ENCODE data around the gene LARGE1. TPM values are rescaled to one million over a fixed set of nuclear protein-coding genes. Genes with fewer than 3 reads are reported as not detected.

LARGE1 gene
- total RNA-seq, 1 donor = 13.4 TPM

DNA sequence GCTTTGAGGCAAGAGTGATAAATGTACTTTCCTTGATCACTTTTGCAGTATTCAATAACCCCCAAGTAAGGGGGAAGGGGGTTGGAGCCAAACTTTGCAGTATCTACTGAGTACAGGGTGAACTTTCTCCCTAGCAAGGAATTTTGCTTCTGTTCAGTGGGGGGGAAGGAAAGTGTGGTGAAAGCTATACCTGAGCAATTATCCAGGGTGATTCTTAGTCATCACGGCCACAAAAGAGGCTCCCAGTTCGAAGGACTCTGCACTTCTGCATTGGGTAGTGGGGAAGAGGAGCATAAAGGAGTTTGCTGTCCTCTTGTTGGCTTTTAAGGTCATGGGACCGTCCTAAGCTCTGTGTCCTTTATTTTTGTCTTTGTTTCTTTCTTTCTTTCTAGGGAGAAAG lies 515.6 kb downstream of the LARGE1 start:
- no peak overlapping the region for H3K4me3 ChIP-seq (ENCODE audit: low read depth, low read length)
- no peak for DNase-seq (ENCODE audit: low read depth)
- TF ChIP-seq, protein P1, sequence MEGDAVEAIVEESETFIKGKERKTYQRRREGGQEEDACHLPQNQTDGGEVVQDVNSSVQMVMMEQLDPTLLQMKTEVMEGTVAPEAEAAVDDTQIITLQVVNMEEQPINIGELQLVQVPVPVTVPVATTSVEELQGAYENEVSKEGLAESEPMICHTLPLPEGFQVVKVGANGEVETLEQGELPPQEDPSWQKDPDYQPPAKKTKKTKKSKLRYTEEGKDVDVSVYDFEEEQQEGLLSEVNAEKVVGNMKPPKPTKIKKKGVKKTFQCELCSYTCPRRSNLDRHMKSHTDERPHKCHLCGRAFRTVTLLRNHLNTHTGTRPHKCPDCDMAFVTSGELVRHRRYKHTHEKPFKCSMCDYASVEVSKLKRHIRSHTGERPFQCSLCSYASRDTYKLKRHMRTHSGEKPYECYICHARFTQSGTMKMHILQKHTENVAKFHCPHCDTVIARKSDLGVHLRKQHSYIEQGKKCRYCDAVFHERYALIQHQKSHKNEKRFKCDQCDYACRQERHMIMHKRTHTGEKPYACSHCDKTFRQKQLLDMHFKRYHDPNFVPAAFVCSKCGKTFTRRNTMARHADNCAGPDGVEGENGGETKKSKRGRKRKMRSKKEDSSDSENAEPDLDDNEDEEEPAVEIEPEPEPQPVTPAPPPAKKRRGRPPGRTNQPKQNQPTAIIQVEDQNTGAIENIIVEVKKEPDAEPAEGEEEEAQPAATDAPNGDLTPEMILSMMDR (IDR thresholded peaks at IDR 0.05; ENCODE audit: insufficient read depth, low read depth, low read length) = no peak

- DNase-seq (ENCODE audit: low read depth) = no peak
- no peak overlapping the region for H3K4me3 ChIP-seq (ENCODE audit: low read depth, low read length)
- TF ChIP-seq, protein P1 (IDR thresholded peaks at IDR 0.05; ENCODE audit: insufficient read depth, low read depth, low read length) = no peak
These were observed 518.0 kb downstream of the LARGE1 start for GRCh38 chr22:33402325-33402724.

DNA sequence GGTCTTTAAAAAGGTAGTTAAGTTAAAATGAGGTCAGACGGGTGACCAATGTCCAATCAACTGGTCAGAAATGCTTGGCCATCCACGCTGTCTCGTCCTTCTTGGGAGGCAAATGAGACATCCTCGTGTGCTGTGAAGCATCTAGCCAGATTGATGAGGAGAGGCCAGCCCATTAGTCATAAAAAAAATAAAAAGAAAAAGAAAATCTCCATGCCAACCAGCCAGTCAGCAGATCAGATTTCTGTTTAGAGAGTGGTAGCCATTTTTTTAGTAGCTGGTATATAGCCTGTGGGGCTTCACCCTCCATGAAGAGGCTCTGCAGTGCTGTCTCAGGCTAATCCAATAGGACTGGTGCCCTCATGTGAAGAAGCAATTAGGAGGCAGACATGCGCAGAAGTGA lies 519.0 kb downstream of the LARGE1 start:
- DNase-seq (ENCODE audit: low read depth) = no peak
- H3K4me3 ChIP-seq (ENCODE audit: low read depth, low read length) = no peak overlapping the region
- TF ChIP-seq, protein P1 (IDR thresholded peaks at IDR 0.05; ENCODE audit: insufficient read depth, low read depth, low read length) = no peak

GRCh38 chr22:33400891-33401290 lies 519.4 kb downstream of the LARGE1 start:
- TF ChIP-seq, protein P1 (IDR thresholded peaks at IDR 0.05; ENCODE audit: insufficient read depth, low read depth, low read length) = no peak
- DNase-seq (ENCODE audit: low read depth) = no peak
- no peak overlapping the region for H3K4me3 ChIP-seq (ENCODE audit: low read depth, low read length)

- DNase-seq (ENCODE audit: low read depth) = no peak
- TF ChIP-seq, protein P1 (IDR thresholded peaks at IDR 0.05; ENCODE audit: insufficient read depth, low read depth, low read length) = no peak
- H3K4me3 ChIP-seq (ENCODE audit: low read depth, low read length) = no peak overlapping the region
These were observed 520.0 kb downstream of the LARGE1 start for GRCh38 chr22:33400061-33400840.

- no peak for DNase-seq (ENCODE audit: low read depth)
- TF ChIP-seq, protein P1 (IDR thresholded peaks at IDR 0.05; ENCODE audit: insufficient read depth, low read depth, low read length) = no peak
- H3K4me3 ChIP-seq (ENCODE audit: low read depth, low read length) = no peak overlapping the region
These were observed 522.8 kb downstream of the LARGE1 start for GRCh38 chr22:33397381-33397907.
